WTC11 (cell line): ENCODE data around the gene DAB1.

Source experiments
- ETV6 ChIP-seq: sonication (generic); formaldehyde crosslinking; IDR thresholded peaks from 2 replicates; pipeline ENCODE4 v1.8.1; 2022; ENCODE audit warnings: mild to moderate bottlenecking, missing genetic modification reagents
- JUN ChIP-seq: sonication (generic); formaldehyde crosslinking; IDR thresholded peaks from 2 replicates; pipeline ENCODE4 v1.8.0; 2023; ENCODE audit warnings: mild to moderate bottlenecking, missing genetic modification reagents
- NR3C1 ChIP-seq: sonication (generic); formaldehyde crosslinking; conservative IDR thresholded peaks from 2 replicates; pipeline ENCODE4 v1.8.1; 2023; ENCODE audit warnings: low read depth, mild to moderate bottlenecking, missing genetic modification reagents
- PRDM15 ChIP-seq: sonication (generic); formaldehyde crosslinking; IDR thresholded peaks from 2 replicates; pipeline ENCODE4 v1.8.0; 2022; ENCODE audit warnings: missing genetic modification reagents
- TEAD4 ChIP-seq: sonication (generic); formaldehyde crosslinking; IDR thresholded peaks from 2 replicates; pipeline ENCODE4 v1.8.0; 2022; ENCODE audit warnings: mild to moderate bottlenecking, missing genetic modification reagents
- ZNF317 ChIP-seq: sonication (generic); formaldehyde crosslinking; IDR thresholded peaks from 2 replicates; pipeline ENCODE4 v1.8.1; 2023; ENCODE audit warnings: low read depth, mild to moderate bottlenecking, moderate library complexity, missing genetic modification reagents, borderline replicate concordance
- TF ChIP-seq, protein P1 (sequence below): fragments of 200-600 bp; IDR thresholded peaks from 2 replicates; pipeline ENCODE4 v1.8.0; 2022; ENCODE audit warnings: antibody characterized with exemption
- TF ChIP-seq, protein P2 (sequence below): sonication (generic); formaldehyde crosslinking; conservative IDR thresholded peaks from 2 replicates; pipeline ENCODE4 v1.8.1; 2022; ENCODE audit warnings: mild to moderate bottlenecking, missing genetic modification reagents
- TF ChIP-seq, protein P3 (sequence below): sonication (generic); formaldehyde crosslinking; IDR thresholded peaks from 2 replicates; pipeline ENCODE4 v1.8.1; 2023; ENCODE audit warnings: mild to moderate bottlenecking, missing genetic modification reagents, moderate library complexity

DNA sequence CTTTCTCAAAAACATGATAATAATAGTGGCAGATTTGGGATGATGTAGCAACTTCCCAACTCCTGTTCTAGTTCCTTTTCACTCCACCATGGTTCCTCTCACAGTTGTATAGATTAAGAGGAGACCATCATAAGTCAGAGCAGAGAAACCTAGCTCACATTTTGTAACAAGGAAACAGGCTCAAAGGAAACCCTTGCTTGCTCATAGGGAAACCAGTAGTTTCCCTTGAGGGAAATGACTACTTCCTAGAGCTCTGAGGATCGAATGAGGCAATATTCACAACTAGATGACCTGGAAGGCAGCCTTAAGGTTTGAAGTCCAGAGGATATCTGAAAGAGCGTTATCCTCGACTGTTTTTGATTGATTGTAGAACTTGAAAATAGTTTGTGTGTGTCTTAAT, 382.0 kb downstream of the DAB1 start:
- TF ChIP-seq, protein P1, sequence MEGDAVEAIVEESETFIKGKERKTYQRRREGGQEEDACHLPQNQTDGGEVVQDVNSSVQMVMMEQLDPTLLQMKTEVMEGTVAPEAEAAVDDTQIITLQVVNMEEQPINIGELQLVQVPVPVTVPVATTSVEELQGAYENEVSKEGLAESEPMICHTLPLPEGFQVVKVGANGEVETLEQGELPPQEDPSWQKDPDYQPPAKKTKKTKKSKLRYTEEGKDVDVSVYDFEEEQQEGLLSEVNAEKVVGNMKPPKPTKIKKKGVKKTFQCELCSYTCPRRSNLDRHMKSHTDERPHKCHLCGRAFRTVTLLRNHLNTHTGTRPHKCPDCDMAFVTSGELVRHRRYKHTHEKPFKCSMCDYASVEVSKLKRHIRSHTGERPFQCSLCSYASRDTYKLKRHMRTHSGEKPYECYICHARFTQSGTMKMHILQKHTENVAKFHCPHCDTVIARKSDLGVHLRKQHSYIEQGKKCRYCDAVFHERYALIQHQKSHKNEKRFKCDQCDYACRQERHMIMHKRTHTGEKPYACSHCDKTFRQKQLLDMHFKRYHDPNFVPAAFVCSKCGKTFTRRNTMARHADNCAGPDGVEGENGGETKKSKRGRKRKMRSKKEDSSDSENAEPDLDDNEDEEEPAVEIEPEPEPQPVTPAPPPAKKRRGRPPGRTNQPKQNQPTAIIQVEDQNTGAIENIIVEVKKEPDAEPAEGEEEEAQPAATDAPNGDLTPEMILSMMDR: no peak
- TF ChIP-seq JUN (CRISPR knock-in tag) (no peak), ZNF317 (CRISPR knock-in tag) (no peak), ETV6 (no peak), NR3C1 (CRISPR knock-in tag) (no peak), TEAD4 (CRISPR knock-in tag) (no peak), PRDM15 (no peak)
- TF ChIP-seq, protein P2, sequence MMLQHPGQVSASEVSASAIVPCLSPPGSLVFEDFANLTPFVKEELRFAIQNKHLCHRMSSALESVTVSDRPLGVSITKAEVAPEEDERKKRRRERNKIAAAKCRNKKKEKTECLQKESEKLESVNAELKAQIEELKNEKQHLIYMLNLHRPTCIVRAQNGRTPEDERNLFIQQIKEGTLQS: no peak
- TF ChIP-seq, protein P3, sequence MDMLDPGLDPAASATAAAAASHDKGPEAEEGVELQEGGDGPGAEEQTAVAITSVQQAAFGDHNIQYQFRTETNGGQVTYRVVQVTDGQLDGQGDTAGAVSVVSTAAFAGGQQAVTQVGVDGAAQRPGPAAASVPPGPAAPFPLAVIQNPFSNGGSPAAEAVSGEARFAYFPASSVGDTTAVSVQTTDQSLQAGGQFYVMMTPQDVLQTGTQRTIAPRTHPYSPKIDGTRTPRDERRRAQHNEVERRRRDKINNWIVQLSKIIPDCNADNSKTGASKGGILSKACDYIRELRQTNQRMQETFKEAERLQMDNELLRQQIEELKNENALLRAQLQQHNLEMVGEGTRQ (CRISPR knock-in tag): no peak
